Activated T-helper 1 cell treated with Interleukin-2 at 50 U/mL for 16 hours (primary cell): ENCODE data around the gene INHBE.
A peak's percentile ranks its signal among the peaks of the same experiment; 100 is the strongest.
"Not testable (repeated sequence)": the region's sequence is repeated elsewhere in the genome, so short reads cannot be mapped to it uniquely, and the experiment has no call there.

ENCODE experiments used
- DNase-seq: peaks from one replicate; pipeline ENCODE4 v3.0.0-alpha.2; 2020; ENCODE audit warnings: low read depth

The INHBE gene

GRCh38 chr12:57454566-57455373 is at the start of gene INHBE:
TSS of gene INHBE (plus strand) at chr12:57455307. CDS start at chr12:57455537, 230 bp downstream.
- DNase-seq, result no peak

GRCh38 chr12:57410534-57410933 is 44.6 kb upstream of the INHBE start:
- DNase-seq, result no peak

DNA sequence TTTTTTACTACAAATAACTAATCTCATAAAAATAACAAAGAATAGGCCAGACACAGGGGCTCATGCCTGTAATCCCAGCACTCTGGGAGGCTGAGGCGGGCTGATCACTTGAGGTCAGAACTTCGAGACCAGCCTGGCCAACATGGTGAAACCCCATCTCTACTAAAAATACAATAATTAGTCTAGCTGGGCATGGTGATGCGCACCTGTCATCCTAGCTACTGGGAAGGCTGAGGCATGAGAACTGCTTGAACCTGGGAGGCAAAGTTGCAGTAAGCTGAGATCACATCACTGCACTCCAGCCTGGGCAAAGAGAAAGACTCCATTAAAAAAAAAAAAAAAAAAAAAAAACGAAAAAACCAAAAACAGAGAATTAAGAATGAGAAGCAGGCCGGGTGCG is 40.9 kb upstream of the INHBE start:
- DNase-seq, result not testable (repeated sequence)

- DNase-seq, result no peak
These were observed 40.0 kb upstream of the INHBE start for GRCh38 chr12:57415088-57415487.

GRCh38 chr12:57416039-57416996 is 38.8 kb upstream of the INHBE start:
- DNase-seq, result no peak

- no peak for DNase-seq
These were observed 36.9 kb upstream of the INHBE start for GRCh38 chr12:57418255-57418654.

DNA sequence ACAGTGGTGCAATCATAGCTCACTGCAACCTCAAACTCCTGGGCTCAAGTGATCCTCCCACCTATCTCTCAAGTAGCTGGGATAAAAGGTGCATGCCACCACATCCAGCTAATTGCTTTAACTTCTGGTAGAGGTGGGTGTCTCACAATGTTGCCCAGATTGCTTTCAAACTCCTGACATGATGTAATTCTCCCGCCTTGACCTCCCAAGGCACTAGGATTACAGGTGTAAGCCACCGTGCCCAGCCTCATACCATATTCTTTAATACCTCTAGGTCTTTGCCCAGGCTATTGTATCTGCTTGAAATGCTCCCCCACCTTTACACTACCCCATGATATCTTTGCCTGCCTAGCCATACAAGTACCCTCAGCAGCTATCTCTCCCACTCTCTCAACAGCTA is 35.6 kb upstream of the INHBE start:
- no peak for DNase-seq

DNA sequence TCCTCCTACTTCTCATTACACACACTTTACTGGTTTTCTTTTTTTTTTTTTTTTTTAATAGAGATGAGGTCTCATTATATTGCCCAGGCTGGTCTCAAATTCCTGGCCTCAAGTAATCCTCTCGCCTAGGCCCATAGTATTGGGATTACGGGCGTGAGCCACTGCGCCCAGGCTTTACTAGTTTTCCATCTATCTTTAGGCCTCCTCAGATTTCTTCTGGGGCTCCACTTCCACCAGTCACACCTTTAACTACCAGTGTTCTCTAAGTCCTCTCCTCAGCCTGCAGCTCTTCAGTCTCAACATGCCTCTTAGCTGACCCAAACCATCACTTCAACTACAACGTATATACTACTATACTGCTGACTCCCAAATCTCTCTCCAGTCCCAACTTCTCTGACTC is 34.6 kb upstream of the INHBE start:
- DNase-seq, result no peak

GRCh38 chr12:57426948-57427347 is 28.2 kb upstream of the INHBE start:
- DNase-seq, result not testable (repeated sequence)

DNA sequence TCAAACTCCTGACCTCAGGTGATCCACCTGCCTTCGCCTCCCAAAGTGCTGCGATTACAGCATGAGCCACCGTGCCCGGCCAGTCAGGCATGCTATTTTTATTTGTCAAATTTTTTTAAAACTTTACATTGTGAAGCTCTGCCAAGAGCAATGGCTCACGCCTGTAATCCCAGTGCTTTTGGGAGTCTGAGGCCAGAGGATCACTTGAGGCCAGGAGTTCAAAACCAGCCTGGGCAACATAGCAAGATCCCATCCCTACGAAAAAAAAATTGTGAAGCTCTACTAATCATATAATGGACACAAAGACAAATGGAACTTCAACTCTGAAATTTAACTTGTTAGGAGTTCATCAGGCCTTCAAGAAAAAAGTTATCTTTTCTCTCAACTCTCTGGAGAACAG is 26.1 kb upstream of the INHBE start:
- no peak for DNase-seq

DNA sequence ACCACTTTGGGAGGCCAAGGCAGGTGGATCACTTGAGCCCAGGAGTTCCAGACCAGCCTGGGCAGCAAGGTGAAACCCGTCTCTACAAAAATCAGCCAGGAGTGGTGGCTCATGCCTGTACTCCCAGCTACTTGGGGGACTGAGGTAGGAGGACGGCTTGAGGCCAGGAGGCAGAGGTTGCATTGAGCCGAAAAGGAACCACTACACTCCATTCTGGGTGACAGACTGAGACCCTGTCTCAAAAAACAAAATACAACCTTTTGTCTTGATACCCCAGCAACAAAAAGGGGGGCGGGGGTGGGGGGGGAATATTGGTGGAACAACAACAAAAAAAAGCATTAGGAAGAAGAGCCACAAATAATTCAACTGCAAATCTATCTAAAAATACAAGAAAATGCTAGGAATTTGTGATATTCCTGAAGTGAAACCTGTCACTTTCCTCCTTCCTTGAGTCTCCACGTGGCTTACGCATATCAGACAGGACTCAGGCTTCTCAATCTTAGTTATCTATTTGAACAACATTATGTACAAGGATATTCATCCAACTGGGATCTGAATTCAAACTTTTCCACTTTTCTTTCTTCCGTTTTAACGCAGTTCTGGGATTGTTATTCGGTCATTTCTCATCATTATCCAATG is 25.5 kb upstream of the INHBE start:
- no peak for DNase-seq

DNA sequence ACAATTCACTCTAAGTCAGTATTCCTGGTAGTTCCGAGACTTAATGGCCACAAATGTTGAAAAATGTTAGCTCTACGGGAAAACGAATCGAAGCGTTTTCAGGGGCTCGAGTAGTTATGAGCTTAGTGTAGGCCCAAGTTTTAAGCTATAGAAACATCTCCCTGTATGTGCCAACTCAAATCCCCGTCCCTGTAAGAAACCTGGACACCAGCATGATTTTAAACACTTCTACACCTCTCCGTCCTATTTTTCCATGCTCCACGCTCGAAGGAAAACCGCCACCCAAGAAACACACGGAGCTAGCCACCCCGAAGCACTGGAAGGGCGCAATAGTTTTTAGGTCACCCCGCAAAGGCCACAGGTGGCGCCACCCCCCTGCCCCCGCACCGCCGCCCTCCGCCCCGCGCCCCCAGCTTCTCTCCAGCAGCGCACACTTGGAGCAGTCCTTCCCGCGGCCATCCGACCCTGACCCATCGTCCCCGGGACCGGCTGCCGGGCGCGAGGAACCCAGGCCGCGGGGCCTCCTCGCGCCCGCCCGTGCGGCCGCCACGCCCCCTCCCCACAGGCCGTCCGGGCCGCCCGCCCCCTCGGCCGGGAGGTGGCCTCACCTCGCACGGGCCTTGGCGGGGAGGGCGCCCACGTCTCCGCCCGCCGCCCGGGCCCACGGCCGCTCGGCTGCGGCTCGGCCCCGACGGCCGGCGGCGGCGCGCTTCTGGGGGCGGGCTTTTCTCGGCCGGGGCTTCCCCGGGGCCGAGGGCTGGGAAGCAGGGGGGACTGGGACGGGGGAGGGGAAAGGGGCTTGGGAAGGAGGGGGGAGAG is 24.8 kb upstream of the INHBE start:
- DNase-seq, result no peak

DNA sequence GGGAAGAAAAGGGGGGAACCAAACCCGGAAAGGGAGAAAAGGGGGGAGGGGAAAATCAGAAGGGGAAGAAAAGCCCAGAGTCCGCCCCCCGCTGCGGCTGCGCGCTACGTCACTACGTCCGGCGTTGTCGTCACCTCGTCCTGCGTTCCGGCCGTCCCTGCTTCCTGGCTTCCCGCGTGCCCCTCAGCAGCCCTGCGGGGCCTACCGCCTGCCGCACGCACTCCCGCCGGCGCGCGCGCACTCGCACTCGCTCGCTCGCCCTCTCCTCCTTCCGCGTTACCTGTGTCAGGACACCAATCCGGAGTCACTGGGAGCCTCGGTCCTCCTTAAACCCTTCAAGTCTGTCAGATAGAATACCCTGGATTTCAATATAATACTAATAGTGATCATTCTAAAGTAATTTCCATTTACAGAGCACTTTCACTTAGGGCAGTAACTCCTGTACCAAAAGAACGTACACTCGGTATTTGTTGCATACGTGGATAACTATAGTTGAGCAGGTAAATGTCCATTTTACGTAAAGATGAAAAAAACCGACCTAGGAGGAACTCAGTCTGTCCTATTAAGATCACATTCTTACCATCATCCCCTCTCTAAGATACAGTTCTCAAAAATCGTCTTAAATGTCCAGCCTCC is 24.1 kb upstream of the INHBE start, which contains the start of gene R3HDM2:
Gene R3HDM2 (minus strand): TSS at position 113 of the 636 bp plus-strand sequence. CDS start 120,615 bp downstream, outside the sequence.
- DNase-seq, result peak; percentile 93

- no peak for DNase-seq
These were observed 23.4 kb upstream of the INHBE start for GRCh38 chr12:57431654-57432188.

DNA sequence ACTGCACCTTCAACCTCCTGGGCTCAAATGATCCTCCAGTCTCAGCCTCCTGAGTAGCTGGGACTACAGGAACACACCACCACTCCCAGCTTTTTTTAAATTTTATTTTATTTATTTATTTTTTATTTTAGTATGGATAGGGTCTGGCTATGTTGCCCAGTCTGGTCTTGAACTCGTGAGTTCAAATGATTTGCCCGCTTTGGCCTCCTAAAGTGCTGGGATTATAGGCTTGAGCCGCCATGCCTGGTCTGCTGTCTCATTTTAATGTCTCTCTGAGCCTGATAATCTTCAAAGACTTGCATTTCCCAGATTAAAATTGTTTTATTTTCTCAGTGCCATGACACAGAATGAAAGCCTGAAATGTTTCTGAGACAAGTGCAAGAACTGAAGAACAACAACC is 21.7 kb upstream of the INHBE start:
- no peak for DNase-seq

DNA sequence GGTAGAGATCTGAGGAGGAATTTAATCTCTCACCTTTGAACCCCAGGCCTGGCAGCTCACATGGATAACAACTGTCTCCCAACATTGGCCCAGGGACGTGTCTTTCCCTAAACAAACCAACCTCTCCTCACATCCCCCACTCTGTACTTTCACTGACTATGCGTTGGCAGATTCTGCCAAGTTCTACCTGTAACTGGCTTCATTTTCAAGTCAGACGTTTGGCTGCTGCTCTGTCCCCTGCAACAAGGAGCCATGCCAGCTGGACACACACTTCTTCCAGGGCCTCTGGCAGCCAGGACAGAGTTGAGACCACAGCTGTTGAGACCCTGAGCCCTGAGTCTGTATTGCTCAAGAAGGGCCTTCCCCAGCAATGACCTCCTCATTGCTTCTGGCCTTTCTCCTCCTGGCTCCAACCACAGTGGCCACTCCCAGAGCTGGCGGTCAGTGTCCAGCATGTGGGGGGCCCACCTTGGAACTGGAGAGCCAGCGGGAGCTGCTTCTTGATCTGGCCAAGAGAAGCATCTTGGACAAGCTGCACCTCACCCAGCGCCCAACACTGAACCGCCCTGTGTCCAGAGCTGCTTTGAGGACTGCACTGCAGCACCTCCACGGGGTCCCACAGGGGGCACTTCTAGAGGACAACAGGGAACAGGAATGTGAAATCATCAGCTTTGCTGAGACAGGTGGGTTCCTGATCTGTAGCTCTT is 20.4 kb upstream of the INHBE start, which contains the start of gene INHBC:
Gene INHBC (plus strand): TSS at position 268 of the 707 bp plus-strand sequence. CDS start 103 bp downstream, at position 371.
- DNase-seq, result no peak

GRCh38 chr12:57435293-57435692 is 19.8 kb upstream of the INHBE start:
- no peak for DNase-seq

- no peak for DNase-seq
These were observed 16.7 kb upstream of the INHBE start for GRCh38 chr12:57438400-57438799.

DNA sequence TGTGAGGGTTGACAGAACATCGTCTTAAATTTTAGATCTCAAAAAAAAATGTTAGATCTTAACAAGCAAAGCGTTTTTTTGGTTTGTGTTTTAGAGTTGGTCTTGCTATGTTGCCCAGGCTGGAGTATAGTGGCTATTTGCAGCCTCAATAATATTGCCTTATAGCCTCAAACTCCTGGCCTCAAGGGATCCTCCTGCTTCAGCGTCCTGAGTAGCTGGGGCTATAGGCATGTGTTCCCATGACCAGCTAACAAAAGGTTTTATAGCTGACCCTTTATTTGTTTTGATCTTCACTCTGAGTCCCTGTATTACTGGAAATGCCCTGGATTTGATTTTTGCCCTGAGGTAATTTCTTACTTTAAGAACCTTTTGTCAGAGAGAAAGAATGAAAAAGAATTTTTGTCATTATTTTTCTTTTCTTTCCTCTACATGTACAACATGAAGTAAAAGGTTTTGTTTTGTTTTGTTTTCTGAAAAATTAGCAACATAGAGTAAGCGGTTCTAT is 15.3 kb upstream of the INHBE start:
- no peak for DNase-seq

DNA sequence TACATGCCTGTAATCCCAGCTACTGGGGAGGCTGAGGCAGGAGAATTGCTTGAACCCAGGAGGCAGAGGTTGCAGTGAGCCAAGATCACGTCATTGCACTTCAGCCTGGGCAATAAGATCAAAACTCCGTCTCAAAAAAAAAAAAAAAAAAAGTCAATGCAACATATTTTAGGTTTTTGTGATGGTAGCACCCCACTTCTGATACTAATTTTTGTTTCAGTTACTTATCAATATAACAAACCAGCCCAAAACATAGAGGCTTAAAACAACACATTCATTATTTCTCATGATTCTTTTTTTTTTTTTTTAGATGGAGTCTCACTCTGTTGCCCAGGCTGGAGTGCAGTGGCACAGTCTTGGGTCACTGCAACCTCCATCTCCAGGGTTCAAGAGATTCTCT is 13.7 kb upstream of the INHBE start:
- DNase-seq, result not testable (repeated sequence)
